ENCODE results near the gene ZNF773.
A peak's percentile ranks its signal among the peaks of the same experiment; 100 is the strongest.
"Not testable (repeated sequence)": the region's sequence is repeated elsewhere in the genome, so short reads cannot be mapped to it uniquely, and the experiment has no call there.

The ZNF773 gene

DNA sequence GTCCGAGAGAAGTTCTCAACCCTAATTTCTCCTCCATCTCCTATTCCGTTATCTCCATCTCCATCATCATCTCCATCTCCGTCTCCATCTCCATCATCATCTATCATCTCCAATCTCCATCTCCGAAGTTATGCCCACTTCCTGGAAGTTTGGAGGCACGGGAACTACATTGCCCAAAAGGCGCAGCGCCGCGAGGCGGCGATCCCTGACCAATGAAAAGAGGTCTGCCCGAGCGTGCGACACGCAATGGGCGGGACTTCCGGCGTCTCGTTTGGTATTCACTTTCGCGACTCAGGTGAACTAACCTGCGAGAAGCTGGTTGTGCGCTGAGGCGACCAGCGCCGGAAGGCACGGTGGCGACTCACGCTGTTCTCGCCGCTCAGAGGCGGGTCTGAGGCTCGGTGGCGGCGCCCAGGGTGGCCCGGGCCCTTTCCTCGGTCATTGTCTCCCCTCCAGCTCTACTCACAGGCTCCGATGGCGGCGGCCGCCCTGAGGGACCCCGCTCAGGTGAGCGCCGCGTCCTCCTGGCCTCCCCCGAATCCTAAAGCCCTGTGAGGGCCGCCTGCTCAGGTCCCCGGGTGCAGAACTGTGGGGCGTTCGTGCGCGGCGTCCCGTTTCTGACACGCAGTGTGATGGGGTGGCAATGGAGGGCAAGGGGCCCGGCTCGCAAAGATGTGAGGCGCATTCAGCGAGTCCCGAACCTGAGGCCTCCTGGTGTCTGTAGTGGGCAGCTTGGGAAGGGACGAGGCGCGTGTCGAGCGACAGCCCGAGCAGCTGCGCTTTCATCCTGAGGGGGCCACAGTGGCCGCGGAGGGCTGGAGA is 12.1 kb upstream of the ZNF773 start, which contains the start of gene ZNF419:
TSS of gene ZNF419 (plus strand) at position 274 of the 822 bp plus-strand sequence. CDS start at position 475, 201 bp downstream.
- WGBS (ENCODE audit: insufficient coverage), result 0% methylated on average over 42 of the region's 69 CpGs
- DNase-seq, result peak; percentile 87 to 92 (median 91)
- CTCF ChIA-PET; H3K27me3 ChIP-seq (replicated peaks in 2 of 5; ENCODE audit: control insufficient read depth in 4 of 5, insufficient read depth in 5 of 5, low read length in 4 of 5); H3K4me1 ChIP-seq (ENCODE audit: control extremely low read depth in 1 of 4, control insufficient read depth in 4 of 4, insufficient read depth in 4 of 4, low read length in 3 of 4): not testable (repeated sequence)
- H3K36me3 ChIP-seq (ENCODE audit: control insufficient read depth in 4 of 4, insufficient read depth in 4 of 4, low read length in 3 of 4), result peaks cover 9 to 26% (median 19%) of the 10 kb centered on the region in 4 experiments
- POLR2A ChIA-PET, result interaction anchor here (0.6 kb wide), 1 partner anchor 70 kb away, joined by 3 read pairs; no protein-coding TSS in a partner anchor
- H3K4me3 ChIP-seq (ENCODE audit: control insufficient read depth in 1 of 7, extremely low read depth in 1 of 7, insufficient read depth in 4 of 7, low read depth in 2 of 7, low read length in 6 of 7), result peak within 1 kb of the TSS; percentile 73 to 97 (median 89)
- peak within 1 kb of the TSS; percentile 79 to 85 for H3K27ac ChIP-seq (ENCODE audit: insufficient read depth in 1 of 2, low read depth in 1 of 2, low read length in 2 of 2, poor library complexity in 1 of 2, severe bottlenecking in 2 of 2)
- H3K9me3 ChIP-seq (ENCODE audit: control extremely low read depth in 1 of 5, control insufficient read depth in 4 of 5, insufficient read depth in 2 of 5, low read depth in 1 of 5, low read length in 4 of 5), result peaks cover 2 to 27% (median 14%) of the 10 kb centered on the region in 5 experiments

DNA sequence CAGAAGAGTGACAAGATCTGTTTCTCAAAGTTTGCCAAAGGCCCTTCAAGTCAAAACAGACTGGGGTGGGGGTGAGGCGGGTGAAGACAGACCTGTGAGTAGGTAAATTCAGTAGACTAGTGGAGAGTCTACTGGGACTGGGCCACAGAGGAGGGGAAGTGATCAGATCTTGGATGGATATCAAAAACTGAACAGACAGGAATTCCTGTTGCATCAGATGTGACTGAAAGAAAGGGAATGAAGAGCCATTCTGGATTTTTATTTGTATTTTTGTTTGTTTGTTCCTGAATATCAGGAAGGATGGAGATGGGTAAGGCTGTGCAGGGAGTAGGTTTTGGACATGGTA is 11.5 kb upstream of the ZNF773 start:
- no CpG with 5 or more reads among the region's 1 CpG for WGBS (ENCODE audit: insufficient coverage)
- POLR2A ChIA-PET; DNase-seq; H3K27me3 ChIP-seq (replicated peaks in 2 of 5; ENCODE audit: control insufficient read depth in 4 of 5, insufficient read depth in 5 of 5, low read length in 4 of 5); H3K4me1 ChIP-seq (ENCODE audit: control extremely low read depth in 1 of 4, control insufficient read depth in 4 of 4, insufficient read depth in 4 of 4, low read length in 3 of 4); CTCF ChIA-PET; H3K27ac ChIP-seq (ENCODE audit: insufficient read depth in 1 of 2, low read depth in 1 of 2, low read length in 2 of 2, poor library complexity in 1 of 2, severe bottlenecking in 2 of 2): not testable (repeated sequence)
- Histone ChIP-seq H3K9me3 (ENCODE audit: control extremely low read depth in 1 of 5, control insufficient read depth in 4 of 5, insufficient read depth in 2 of 5, low read depth in 1 of 5, low read length in 4 of 5) (peaks cover 2 to 31% (median 19%) of the 10 kb centered on the region in 5 experiments), H3K4me3 (ENCODE audit: control insufficient read depth in 1 of 7, extremely low read depth in 1 of 7, insufficient read depth in 4 of 7, low read depth in 2 of 7, low read length in 6 of 7) (peak overlapping the region in 6 of 7 experiments; percentile 29 to 68 (median 42)), H3K36me3 (ENCODE audit: control insufficient read depth in 4 of 4, insufficient read depth in 4 of 4, low read length in 3 of 4) (peaks cover 11 to 32% (median 25%) of the 10 kb centered on the region in 4 experiments)

DNA sequence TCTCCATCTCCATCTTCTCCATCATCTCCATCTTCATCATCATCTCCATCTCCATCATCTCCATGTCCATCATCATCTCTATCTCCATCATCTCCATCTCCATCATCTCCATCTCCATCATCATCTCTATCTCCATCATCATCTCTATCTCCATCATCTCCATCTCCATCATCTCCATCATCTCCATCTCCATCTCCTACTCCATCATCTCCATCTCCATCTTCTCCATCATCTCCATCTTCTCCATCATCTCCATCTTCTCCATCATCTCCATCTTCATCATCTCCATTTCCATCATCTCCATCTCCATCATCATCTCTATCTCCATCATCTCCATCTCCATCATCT is 432 bp upstream of the ZNF773 start:
- Histone ChIP-seq H3K9me3 (ENCODE audit: control extremely low read depth in 1 of 5, control insufficient read depth in 4 of 5, insufficient read depth in 2 of 5, low read depth in 1 of 5, low read length in 4 of 5) (peaks cover 11 to 31% (median 21%) of the 10 kb centered on the region in 5 experiments), H3K4me3 (ENCODE audit: control insufficient read depth in 1 of 7, extremely low read depth in 1 of 7, insufficient read depth in 4 of 7, low read depth in 2 of 7, low read length in 6 of 7) (peak overlapping the region in 2 of 7 experiments; percentile 74 to 78), H3K36me3 (ENCODE audit: control insufficient read depth in 4 of 4, insufficient read depth in 4 of 4, low read length in 3 of 4) (peaks cover 17 to 31% (median 19%) of the 10 kb centered on the region in 4 experiments)
- DNase-seq, result peak in 2 of 3 donors; percentile 9 to 31
- CTCF ChIA-PET; H3K4me1 ChIP-seq (ENCODE audit: control extremely low read depth in 1 of 4, control insufficient read depth in 4 of 4, insufficient read depth in 4 of 4, low read length in 3 of 4); H3K27ac ChIP-seq (ENCODE audit: insufficient read depth in 1 of 2, low read depth in 1 of 2, low read length in 2 of 2, poor library complexity in 1 of 2, severe bottlenecking in 2 of 2); H3K27me3 ChIP-seq (replicated peaks in 2 of 5; ENCODE audit: control insufficient read depth in 4 of 5, insufficient read depth in 5 of 5, low read length in 4 of 5): not testable (repeated sequence)
- POLR2A ChIA-PET, result interaction anchor here (0.7 kb wide), 1 partner anchor 84 kb away, joined by 3 read pairs; no protein-coding TSS in a partner anchor

DNA sequence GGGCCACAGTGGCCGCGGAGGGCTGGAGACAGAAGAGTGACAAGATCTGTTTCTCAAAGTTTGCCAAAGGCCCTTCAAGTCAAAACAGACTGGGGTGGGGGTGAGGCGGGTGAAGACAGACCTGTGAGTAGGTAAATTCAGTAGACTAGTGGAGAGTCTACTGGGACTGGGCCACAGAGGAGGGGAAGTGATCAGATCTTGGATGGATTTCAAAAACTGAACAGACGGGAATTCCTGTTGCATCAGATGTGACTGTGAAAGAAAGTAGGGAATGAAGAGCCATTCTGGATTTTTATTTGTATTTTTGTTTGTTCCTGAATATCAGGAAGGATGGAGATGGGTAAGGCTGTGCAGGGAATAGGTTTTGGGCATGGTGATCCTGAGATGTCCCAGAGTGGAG is 662 bp downstream of the ZNF773 start:
- Histone ChIP-seq H3K36me3 (ENCODE audit: control insufficient read depth in 4 of 4, insufficient read depth in 4 of 4, low read length in 3 of 4) (peaks cover 17 to 33% (median 27%) of the 10 kb centered on the region in 4 experiments), H3K27ac (ENCODE audit: insufficient read depth in 1 of 2, low read depth in 1 of 2, low read length in 2 of 2, poor library complexity in 1 of 2, severe bottlenecking in 2 of 2) (peak overlapping the region in 1 of 2 experiments; percentile 61), H3K4me3 (ENCODE audit: control insufficient read depth in 1 of 7, extremely low read depth in 1 of 7, insufficient read depth in 4 of 7, low read depth in 2 of 7, low read length in 6 of 7) (peak overlapping the region in 6 of 7 experiments; percentile 33 to 76 (median 62)), H3K9me3 (ENCODE audit: control extremely low read depth in 1 of 5, control insufficient read depth in 4 of 5, insufficient read depth in 2 of 5, low read depth in 1 of 5, low read length in 4 of 5) (peaks cover 9 to 32% (median 26%) of the 10 kb centered on the region in 5 experiments)
- DNase-seq, result peak in 2 of 3 donors; percentile 7 to 12
- H3K4me1 ChIP-seq (ENCODE audit: control extremely low read depth in 1 of 4, control insufficient read depth in 4 of 4, insufficient read depth in 4 of 4, low read length in 3 of 4); H3K27me3 ChIP-seq (replicated peaks in 2 of 5; ENCODE audit: control insufficient read depth in 4 of 5, insufficient read depth in 5 of 5, low read length in 4 of 5): not testable (repeated sequence)
- WGBS (ENCODE audit: insufficient coverage), result no CpG with 5 or more reads among the region's 4 CpGs
- ChIA-PET POLR2A (interaction anchor here (0.6 kb wide), 1 partner anchor 683 kb away, joined by 3 read pairs; the partner anchor contains the start of gene ZNF274), CTCF (interaction anchor here (1.6 kb wide), 1 partner anchor 20 kb away, joined by 3 read pairs; no protein-coding TSS in a partner anchor)

DNA sequence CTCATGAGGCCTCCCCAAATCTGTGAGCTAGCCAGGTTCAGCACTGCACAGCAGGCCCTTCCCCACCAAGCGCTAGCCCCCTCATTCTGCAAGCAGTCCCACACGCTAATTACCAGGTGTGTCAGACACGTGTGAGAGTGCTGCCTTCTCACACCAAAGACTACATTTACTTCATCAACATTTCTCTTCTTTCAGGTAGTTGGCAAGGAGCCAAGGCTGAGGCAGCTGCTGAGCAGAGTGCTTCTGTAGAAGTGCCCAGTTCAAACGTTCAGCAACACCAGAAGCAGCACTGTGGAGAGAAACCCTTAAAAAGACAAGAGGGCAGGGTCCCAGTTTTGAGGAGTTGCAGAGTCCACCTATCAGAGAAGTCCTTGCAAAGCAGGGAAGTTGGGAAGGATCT is 6.4 kb downstream of the ZNF773 start:
- DNase-seq, result peak in 1 of 3 donors; percentile 7
- H3K36me3 ChIP-seq (ENCODE audit: control insufficient read depth in 4 of 4, insufficient read depth in 4 of 4, low read length in 3 of 4), result peaks cover 31 to 72% (median 50%) of the 10 kb centered on the region in 4 experiments
- H3K27me3 ChIP-seq (replicated peaks in 2 of 5; ENCODE audit: control insufficient read depth in 4 of 5, insufficient read depth in 5 of 5, low read length in 4 of 5), result no peaks in the 10 kb centered on the region
- peaks cover 13 to 74% (median 46%) of the 10 kb centered on the region in 5 experiments for H3K9me3 ChIP-seq (ENCODE audit: control extremely low read depth in 1 of 5, control insufficient read depth in 4 of 5, insufficient read depth in 2 of 5, low read depth in 1 of 5, low read length in 4 of 5)
- no peak overlapping the region for H3K27ac ChIP-seq (ENCODE audit: insufficient read depth in 1 of 2, low read depth in 1 of 2, low read length in 2 of 2, poor library complexity in 1 of 2, severe bottlenecking in 2 of 2)
- no peaks in the 10 kb centered on the region for H3K4me1 ChIP-seq (ENCODE audit: control extremely low read depth in 1 of 4, control insufficient read depth in 4 of 4, insufficient read depth in 4 of 4, low read length in 3 of 4)
- 98% methylated on average over 4 of the region's 4 CpGs for WGBS (ENCODE audit: insufficient coverage)
- ChIA-PET CTCF (no interaction called here), POLR2A (no interaction called here)
- no peak overlapping the region for H3K4me3 ChIP-seq (ENCODE audit: control insufficient read depth in 1 of 7, extremely low read depth in 1 of 7, insufficient read depth in 4 of 7, low read depth in 2 of 7, low read length in 6 of 7)

DNA sequence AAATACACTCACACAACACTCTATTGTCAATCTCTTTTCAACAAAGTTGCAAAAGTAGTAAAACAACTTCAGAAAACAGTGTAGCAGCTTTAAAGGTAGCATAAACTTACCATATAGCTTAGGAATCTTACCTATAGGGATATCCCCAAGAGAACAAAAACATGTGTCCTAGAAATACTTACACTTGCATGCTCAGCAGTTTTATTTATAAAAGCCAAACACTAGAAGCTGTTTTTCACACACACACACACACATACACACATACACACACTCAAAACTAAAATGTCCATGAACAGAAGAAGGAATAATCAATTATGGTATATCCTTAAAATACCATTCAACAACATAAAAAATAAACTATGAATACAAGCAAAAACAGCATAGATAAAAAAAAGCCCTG is 11.7 kb downstream of the ZNF773 start:
- POLR2A ChIA-PET, result no interaction called here
- CTCF ChIA-PET, result no interaction called here
- H3K27me3 ChIP-seq (replicated peaks in 2 of 5; ENCODE audit: control insufficient read depth in 4 of 5, insufficient read depth in 5 of 5, low read length in 4 of 5), result no peaks in the 10 kb centered on the region
- no peak overlapping the region for H3K27ac ChIP-seq (ENCODE audit: insufficient read depth in 1 of 2, low read depth in 1 of 2, low read length in 2 of 2, poor library complexity in 1 of 2, severe bottlenecking in 2 of 2)
- no peak overlapping the region for H3K4me3 ChIP-seq (ENCODE audit: control insufficient read depth in 1 of 7, extremely low read depth in 1 of 7, insufficient read depth in 4 of 7, low read depth in 2 of 7, low read length in 6 of 7)
- H3K9me3 ChIP-seq (ENCODE audit: control extremely low read depth in 1 of 5, control insufficient read depth in 4 of 5, insufficient read depth in 2 of 5, low read depth in 1 of 5, low read length in 4 of 5), result peaks cover 15 to 79% (median 36%) of the 10 kb centered on the region in 5 experiments
- H3K4me1 ChIP-seq (ENCODE audit: control extremely low read depth in 1 of 4, control insufficient read depth in 4 of 4, insufficient read depth in 4 of 4, low read length in 3 of 4), result no peaks in the 10 kb centered on the region
- peaks cover 15 to 63% (median 26%) of the 10 kb centered on the region in 4 experiments for H3K36me3 ChIP-seq (ENCODE audit: control insufficient read depth in 4 of 4, insufficient read depth in 4 of 4, low read length in 3 of 4)
- no peak for DNase-seq

DNA sequence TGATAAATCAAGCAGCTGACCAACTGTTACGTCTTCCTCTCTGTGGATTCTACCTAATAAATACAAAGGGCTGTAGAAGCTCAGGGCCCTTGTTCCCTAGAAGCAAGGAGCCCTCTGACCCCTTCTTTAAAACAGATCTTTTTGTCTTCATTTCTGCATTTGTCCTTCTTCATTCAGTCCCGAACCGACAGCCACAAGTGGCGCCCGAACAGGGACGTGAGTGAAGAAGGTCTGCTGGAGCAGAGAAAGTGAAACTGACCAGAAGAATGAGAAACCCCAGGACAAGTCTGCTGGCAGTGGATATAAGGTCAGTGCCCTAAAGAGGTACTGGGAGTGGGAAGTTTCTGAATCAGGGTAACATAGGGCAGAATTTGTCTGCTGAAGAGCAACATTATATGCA is 13.1 kb downstream of the ZNF773 start:
- WGBS (ENCODE audit: insufficient coverage), result 100% methylated on average over 5 of the region's 6 CpGs
- Histone ChIP-seq H3K27ac (ENCODE audit: insufficient read depth in 1 of 2, low read depth in 1 of 2, low read length in 2 of 2, poor library complexity in 1 of 2, severe bottlenecking in 2 of 2) (no peak overlapping the region), H3K36me3 (ENCODE audit: control insufficient read depth in 4 of 4, insufficient read depth in 4 of 4, low read length in 3 of 4) (peaks cover 7 to 60% (median 16%) of the 10 kb centered on the region in 4 experiments), H3K4me3 (ENCODE audit: control insufficient read depth in 1 of 7, extremely low read depth in 1 of 7, insufficient read depth in 4 of 7, low read depth in 2 of 7, low read length in 6 of 7) (no peak overlapping the region), H3K9me3 (ENCODE audit: control extremely low read depth in 1 of 5, control insufficient read depth in 4 of 5, insufficient read depth in 2 of 5, low read depth in 1 of 5, low read length in 4 of 5) (peaks cover 10 to 79% (median 30%) of the 10 kb centered on the region in 5 experiments), H3K27me3 (replicated peaks in 2 of 5; ENCODE audit: control insufficient read depth in 4 of 5, insufficient read depth in 5 of 5, low read length in 4 of 5) (no peaks in the 10 kb centered on the region), H3K4me1 (ENCODE audit: control extremely low read depth in 1 of 4, control insufficient read depth in 4 of 4, insufficient read depth in 4 of 4, low read length in 3 of 4) (no peaks in the 10 kb centered on the region)
- CTCF ChIA-PET, result no interaction called here
- POLR2A ChIA-PET, result no interaction called here
- DNase-seq, result peak; percentile 16 to 59 (median 55)

All from common myeloid progenitor, CD34-positive (primary cell).